ENCODE data around the gene COL4A2.
A peak's percentile ranks its signal among the peaks of the same experiment; 100 is the strongest.

The COL4A2 gene

GRCh38 chr13:110407531-110407930, 100.4 kb downstream of the COL4A2 start:
- Mint-ChIP-seq H3K36me3 (no peaks in the 10 kb centered on the region), H3K27me3 (peaks cover 85% of the 10 kb centered on the region), H3K4me1 (peaks cover 2% of the 10 kb centered on the region), H3K4me3 (no peak overlapping the region), H3K9me3 (peaks cover 2% of the 10 kb centered on the region), H3K27ac (no peak overlapping the region)
- CTCF ChIA-PET: no interaction called here
- no peak for DNase-seq

GRCh38 chr13:110408286-110408685, 101.2 kb downstream of the COL4A2 start:
- Mint-ChIP-seq H3K4me3 (no peak overlapping the region), H3K27me3 (peaks cover 85% of the 10 kb centered on the region), H3K4me1 (peaks cover 2% of the 10 kb centered on the region), H3K36me3 (no peaks in the 10 kb centered on the region), H3K27ac (no peak overlapping the region), H3K9me3 (peaks cover 2% of the 10 kb centered on the region)
- CTCF ChIA-PET: no interaction called here
- no peak for DNase-seq

- Mint-ChIP-seq H3K27ac (no peak overlapping the region), H3K36me3 (no peaks in the 10 kb centered on the region), H3K27me3 (peaks cover 86% of the 10 kb centered on the region), H3K4me1 (peaks cover 2% of the 10 kb centered on the region), H3K9me3 (peaks cover 2% of the 10 kb centered on the region), H3K4me3 (no peak overlapping the region)
- CTCF ChIA-PET: interaction anchor here (1.6 to 3.3 kb wide), 2 partner anchors 9 to 188 kb away, joined by 3 to 46 read pairs; no protein-coding TSS in a partner anchor
- DNase-seq: no peak
These were observed 102.5 kb downstream of the COL4A2 start for GRCh38 chr13:110409581-110409992.

- H3K4me1 Mint-ChIP-seq: peaks cover 2% of the 10 kb centered on the region
- H3K9me3 Mint-ChIP-seq: peaks cover 2% of the 10 kb centered on the region
- DNase-seq: no peak
- CTCF ChIA-PET: interaction anchor here (1.6 to 3.3 kb wide), 2 partner anchors 9 to 188 kb away, joined by 3 to 46 read pairs; no protein-coding TSS in a partner anchor
- no peak overlapping the region for H3K27ac Mint-ChIP-seq
- no peak overlapping the region for H3K4me3 Mint-ChIP-seq
- peaks cover 86% of the 10 kb centered on the region for H3K27me3 Mint-ChIP-seq
- H3K36me3 Mint-ChIP-seq: no peaks in the 10 kb centered on the region
These were observed 102.9 kb downstream of the COL4A2 start for GRCh38 chr13:110410000-110410399.

- H3K9me3 Mint-ChIP-seq: peaks cover 2% of the 10 kb centered on the region
- H3K4me1 Mint-ChIP-seq: peaks cover 2% of the 10 kb centered on the region
- CTCF ChIA-PET: interaction anchor here (0.6 to 3.3 kb wide), 8 partner anchors 10 to 189 kb away, joined by 3 to 46 read pairs (median 3); no protein-coding TSS in a partner anchor
- H3K27me3 Mint-ChIP-seq: peaks cover 83% of the 10 kb centered on the region
- H3K36me3 Mint-ChIP-seq: no peaks in the 10 kb centered on the region
- H3K27ac Mint-ChIP-seq: no peak overlapping the region
- DNase-seq: no peak
- H3K4me3 Mint-ChIP-seq: no peak overlapping the region
These were observed 104.0 kb downstream of the COL4A2 start for GRCh38 chr13:110410936-110411687.

- H3K9me3 Mint-ChIP-seq: peaks cover 2% of the 10 kb centered on the region
- peaks cover 2% of the 10 kb centered on the region for H3K4me1 Mint-ChIP-seq
These were observed 104.6 kb downstream of the COL4A2 start for GRCh38 chr13:110411688-110412059.

GRCh38 chr13:110412132-110412914, 105.2 kb downstream of the COL4A2 start:
- DNase-seq: peak; percentile 75
- H3K36me3 Mint-ChIP-seq: no peaks in the 10 kb centered on the region
- CTCF ChIA-PET: interaction anchor here (0.9 to 3.3 kb wide), 4 partner anchors 11 to 191 kb away, joined by 3 to 46 read pairs (median 4); no protein-coding TSS in a partner anchor
- peaks cover 2% of the 10 kb centered on the region for H3K4me1 Mint-ChIP-seq
- H3K27ac Mint-ChIP-seq: no peak overlapping the region
- H3K4me3 Mint-ChIP-seq: no peak overlapping the region
- H3K9me3 Mint-ChIP-seq: peaks cover 2% of the 10 kb centered on the region
- peaks cover 87% of the 10 kb centered on the region for H3K27me3 Mint-ChIP-seq

More at GRCh38 chr13:110411688-110412059, 104.6 kb downstream of the COL4A2 start:
- Mint-ChIP-seq H3K27ac (no peak overlapping the region), H3K36me3 (no peaks in the 10 kb centered on the region), H3K4me3 (no peak overlapping the region), H3K27me3 (peaks cover 87% of the 10 kb centered on the region)
- no peak for DNase-seq
- CTCF ChIA-PET: interaction anchor here (0.9 to 3.3 kb wide), 5 partner anchors 11 to 190 kb away, joined by 3 to 46 read pairs (median 4); no protein-coding TSS in a partner anchor

GRCh38 chr13:110413016-110413675, 106.1 kb downstream of the COL4A2 start:
- CTCF ChIA-PET: interaction anchor here (3.3 kb wide), 1 partner anchor 191 kb away, joined by 46 read pairs; no protein-coding TSS in a partner anchor
- H3K9me3 Mint-ChIP-seq: peaks cover 2% of the 10 kb centered on the region
- no peak overlapping the region for H3K4me3 Mint-ChIP-seq
- peaks cover 2% of the 10 kb centered on the region for H3K4me1 Mint-ChIP-seq
- no peak for DNase-seq
- H3K27ac Mint-ChIP-seq: no peak overlapping the region
- H3K36me3 Mint-ChIP-seq: no peaks in the 10 kb centered on the region
- peaks cover 87% of the 10 kb centered on the region for H3K27me3 Mint-ChIP-seq

- Mint-ChIP-seq H3K27me3 (peaks cover 85% of the 10 kb centered on the region), H3K36me3 (no peaks in the 10 kb centered on the region), H3K9me3 (peaks cover under 1% of the 10 kb centered on the region), H3K4me3 (no peak overlapping the region), H3K27ac (no peak overlapping the region), H3K4me1 (peaks cover 2% of the 10 kb centered on the region)
- DNase-seq: no peak
- CTCF ChIA-PET: no interaction called here
These were observed 106.6 kb downstream of the COL4A2 start for GRCh38 chr13:110413676-110414040.

GRCh38 chr13:110414283-110414682, 107.2 kb downstream of the COL4A2 start:
- Mint-ChIP-seq H3K27ac (no peak overlapping the region), H3K4me1 (peaks cover 2% of the 10 kb centered on the region), H3K4me3 (no peak overlapping the region), H3K9me3 (no peaks in the 10 kb centered on the region), H3K36me3 (no peaks in the 10 kb centered on the region), H3K27me3 (peaks cover 89% of the 10 kb centered on the region)
- CTCF ChIA-PET: no interaction called here
- DNase-seq: no peak

- Mint-ChIP-seq H3K36me3 (no peaks in the 10 kb centered on the region), H3K9me3 (no peaks in the 10 kb centered on the region), H3K27ac (no peak overlapping the region), H3K27me3 (peaks cover 89% of the 10 kb centered on the region), H3K4me1 (peaks cover 2% of the 10 kb centered on the region), H3K4me3 (no peak overlapping the region)
- CTCF ChIA-PET: no interaction called here
- DNase-seq: no peak
These were observed 107.8 kb downstream of the COL4A2 start for GRCh38 chr13:110414931-110415330.

GRCh38 chr13:110415669-110416068, 108.6 kb downstream of the COL4A2 start:
- Mint-ChIP-seq H3K27me3 (peaks cover 89% of the 10 kb centered on the region), H3K27ac (no peak overlapping the region), H3K36me3 (no peaks in the 10 kb centered on the region), H3K9me3 (no peaks in the 10 kb centered on the region), H3K4me3 (no peak overlapping the region), H3K4me1 (peaks cover 2% of the 10 kb centered on the region)
- no peak for DNase-seq
- CTCF ChIA-PET: no interaction called here

GRCh38 chr13:110416131-110417025, 109.3 kb downstream of the COL4A2 start:
- no peak overlapping the region for H3K27ac Mint-ChIP-seq

More at GRCh38 chr13:110416131-110417025, 109.3 kb downstream of the COL4A2 start:
- Mint-ChIP-seq H3K27me3 (peaks cover 89% of the 10 kb centered on the region), H3K4me3 (no peak overlapping the region), H3K9me3 (no peaks in the 10 kb centered on the region), H3K4me1 (peaks cover 6% of the 10 kb centered on the region), H3K36me3 (no peaks in the 10 kb centered on the region)
- no peak for DNase-seq
- CTCF ChIA-PET: no interaction called here
